Stimulated activated CD8-positive, alpha-beta memory T cell treated with anti-CD3 and anti-CD28 coated beads, Interleukin-12 subunit alpha, Interleukin-12 subunit beta, amount 100 ng/mL, for 1 hour (primary cell): ENCODE results near the gene KCNJ1.

Source experiments
- DNase-seq: peaks from one replicate; pipeline ENCODE4 v3.0.0-alpha.2; 2020; ENCODE audit warnings: low read depth

The KCNJ1 gene

GRCh38 chr11:128848815-128849455 is 18.2 kb downstream of the KCNJ1 start:
- peak; percentile 54 for DNase-seq

- no peak for DNase-seq
Observed at GRCh38 chr11:128846985-128847384, 20.1 kb downstream of the KCNJ1 start.

GRCh38 chr11:128845334-128845780 is 21.7 kb downstream of the KCNJ1 start:
- DNase-seq, result no peak

- no peak for DNase-seq
Observed at GRCh38 chr11:128843198-128843785, 23.8 kb downstream of the KCNJ1 start.

DNA sequence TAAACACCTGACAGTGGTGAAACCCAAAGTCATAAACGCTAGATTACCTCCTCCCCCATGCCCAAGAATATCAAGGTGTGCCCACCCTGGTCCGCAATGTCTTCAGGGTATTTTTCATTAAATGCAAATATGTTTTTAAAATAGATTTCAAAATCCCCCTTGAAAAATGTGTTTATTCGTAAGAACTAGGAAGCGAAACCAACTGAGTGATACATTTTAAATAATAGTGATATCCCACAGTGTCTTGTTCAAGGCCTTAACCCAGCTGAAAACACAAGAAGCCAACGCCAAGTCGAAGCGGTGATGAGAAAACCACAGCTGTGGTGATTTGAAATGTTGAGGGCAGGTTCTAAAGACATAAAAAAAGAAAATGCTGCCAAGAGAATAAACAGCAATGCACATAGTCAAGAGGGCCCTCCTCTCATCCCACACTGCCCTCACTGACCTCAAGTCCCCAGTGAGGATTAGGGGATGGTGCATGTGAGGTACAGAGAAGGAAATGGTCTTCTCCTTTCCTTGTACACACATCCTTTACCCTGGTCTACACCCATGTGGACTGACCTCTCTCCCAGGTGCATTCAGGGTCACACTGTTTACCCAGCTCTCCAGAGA is 25.5 kb downstream of the KCNJ1 start:
- DNase-seq, result no peak

GRCh38 chr11:128840783-128841182 is 26.3 kb downstream of the KCNJ1 start:
- DNase-seq, result no peak

DNA sequence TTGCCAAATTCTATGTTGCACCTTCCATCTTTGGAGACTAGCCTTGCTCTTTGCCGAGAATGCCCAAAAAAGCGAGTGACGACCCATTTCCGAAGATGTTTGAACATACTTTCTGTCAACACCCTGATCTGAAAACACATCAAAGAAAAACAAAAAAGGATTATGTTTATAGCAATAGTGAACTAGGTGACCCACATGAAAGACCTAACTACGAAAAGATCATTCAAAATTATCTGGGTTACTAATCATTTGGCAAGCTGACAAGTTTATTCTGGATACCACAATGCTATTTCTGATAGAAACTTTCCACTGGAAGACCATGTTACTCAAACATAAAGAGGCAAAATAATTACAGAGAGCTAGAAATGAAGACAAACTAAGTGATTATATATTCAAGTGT is 27.0 kb downstream of the KCNJ1 start:
- DNase-seq, result no peak

DNA sequence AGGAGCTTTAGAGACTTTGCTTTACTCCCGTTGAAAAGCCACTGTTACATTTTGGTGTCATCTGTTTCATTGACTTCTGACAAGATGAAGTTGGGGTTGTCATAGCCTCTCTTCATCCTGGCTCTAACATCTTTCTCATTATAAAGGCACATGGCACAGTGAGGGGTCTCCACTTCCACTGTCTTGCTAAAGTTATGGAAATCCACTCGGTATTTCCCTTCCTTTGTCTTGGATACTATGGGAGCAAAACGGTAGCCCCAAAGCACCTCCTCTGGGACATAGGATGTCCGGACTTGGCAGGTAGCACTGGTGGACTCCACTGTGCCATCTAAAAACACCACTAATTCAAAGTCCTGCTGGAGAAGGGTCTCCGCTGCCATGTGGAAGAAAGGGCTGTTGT is 28.0 kb downstream of the KCNJ1 start:
- no peak for DNase-seq

- no peak for DNase-seq
Observed at GRCh38 chr11:128837627-128838026, 29.5 kb downstream of the KCNJ1 start.

GRCh38 chr11:128835741-128836430 is 31.2 kb downstream of the KCNJ1 start:
- DNase-seq, result no peak

- DNase-seq, result no peak
Observed at GRCh38 chr11:128834157-128834556, 32.9 kb downstream of the KCNJ1 start.

DNA sequence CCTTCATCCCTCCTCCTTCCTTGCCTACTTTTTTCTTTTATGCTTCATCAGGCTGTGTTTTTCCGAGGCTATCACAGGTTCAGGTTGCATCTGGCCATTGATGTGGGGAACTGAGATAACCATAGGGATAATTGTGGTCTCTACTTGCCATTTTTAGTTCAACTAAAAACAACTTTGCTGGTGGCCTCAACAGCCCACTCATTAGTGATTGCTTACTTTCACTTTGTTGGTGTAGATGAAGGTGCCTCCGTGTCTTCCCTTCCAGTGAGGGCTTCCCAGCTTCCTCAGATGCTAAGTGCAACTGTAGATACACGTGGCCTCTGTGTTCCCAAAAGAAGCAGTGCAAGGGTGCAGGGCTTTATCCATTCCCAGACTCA is 35.0 kb downstream of the KCNJ1 start:
- DNase-seq, result no peak

- peak; percentile 85 for DNase-seq
Observed at GRCh38 chr11:128831174-128832120, 35.6 kb downstream of the KCNJ1 start.

- DNase-seq, result no peak
Observed at GRCh38 chr11:128830290-128831173, 36.6 kb downstream of the KCNJ1 start.

DNA sequence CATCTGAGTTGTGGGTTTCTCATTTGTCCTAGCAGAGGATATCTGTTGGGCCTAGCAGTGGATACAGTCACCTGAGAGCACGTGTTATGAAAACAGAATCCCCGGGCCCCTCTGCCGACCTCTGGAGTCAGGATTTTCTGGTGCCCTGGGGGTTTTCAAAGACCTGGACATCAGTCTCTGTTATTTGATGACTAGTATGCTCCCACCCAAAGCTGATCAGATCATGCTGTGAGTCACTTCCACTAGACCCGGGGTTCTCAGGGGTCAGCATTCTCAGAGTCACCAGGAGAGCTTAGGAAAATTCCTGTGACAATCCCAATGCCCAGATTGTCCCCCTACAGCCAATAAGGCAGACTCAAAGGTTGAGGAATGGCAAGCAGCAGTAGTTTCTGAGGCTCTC is 38.7 kb downstream of the KCNJ1 start:
- no peak for DNase-seq

DNA sequence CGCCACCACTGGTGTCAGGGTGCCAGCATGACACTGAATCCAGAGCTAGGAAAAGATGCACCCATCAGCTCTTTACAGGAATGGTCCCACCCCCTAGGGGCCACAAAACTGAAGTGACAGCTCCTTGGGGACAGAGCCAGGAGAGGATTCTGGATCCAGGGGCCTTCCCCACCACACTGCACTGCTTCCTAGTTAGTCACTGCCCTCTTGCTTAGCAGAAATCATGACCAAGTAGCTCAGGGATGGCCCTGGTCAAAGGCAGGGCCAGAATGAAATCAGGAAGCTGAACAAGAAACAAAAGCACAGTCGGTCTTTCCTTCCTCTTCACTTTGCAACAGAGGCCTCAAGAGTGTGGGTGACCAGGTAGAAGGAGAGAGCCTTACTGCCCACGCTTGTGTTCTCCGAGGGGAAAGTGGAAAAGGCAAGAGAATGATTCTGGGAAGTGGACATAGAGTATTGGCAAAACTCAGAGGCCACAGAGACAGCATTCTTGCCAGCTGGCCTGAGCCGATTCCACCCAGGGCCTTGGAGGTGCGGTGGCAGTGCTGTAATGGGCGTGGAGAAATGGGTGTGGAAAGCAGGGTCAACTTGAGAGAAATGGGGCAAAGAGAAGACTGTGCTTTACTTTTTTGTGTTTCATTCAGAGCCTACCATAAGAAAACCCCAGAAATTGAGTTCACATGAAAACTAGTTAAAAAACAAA is 39.8 kb downstream of the KCNJ1 start:
- DNase-seq, result no peak

- DNase-seq, result no peak
Observed at GRCh38 chr11:128825050-128825784, 41.9 kb downstream of the KCNJ1 start.

DNA sequence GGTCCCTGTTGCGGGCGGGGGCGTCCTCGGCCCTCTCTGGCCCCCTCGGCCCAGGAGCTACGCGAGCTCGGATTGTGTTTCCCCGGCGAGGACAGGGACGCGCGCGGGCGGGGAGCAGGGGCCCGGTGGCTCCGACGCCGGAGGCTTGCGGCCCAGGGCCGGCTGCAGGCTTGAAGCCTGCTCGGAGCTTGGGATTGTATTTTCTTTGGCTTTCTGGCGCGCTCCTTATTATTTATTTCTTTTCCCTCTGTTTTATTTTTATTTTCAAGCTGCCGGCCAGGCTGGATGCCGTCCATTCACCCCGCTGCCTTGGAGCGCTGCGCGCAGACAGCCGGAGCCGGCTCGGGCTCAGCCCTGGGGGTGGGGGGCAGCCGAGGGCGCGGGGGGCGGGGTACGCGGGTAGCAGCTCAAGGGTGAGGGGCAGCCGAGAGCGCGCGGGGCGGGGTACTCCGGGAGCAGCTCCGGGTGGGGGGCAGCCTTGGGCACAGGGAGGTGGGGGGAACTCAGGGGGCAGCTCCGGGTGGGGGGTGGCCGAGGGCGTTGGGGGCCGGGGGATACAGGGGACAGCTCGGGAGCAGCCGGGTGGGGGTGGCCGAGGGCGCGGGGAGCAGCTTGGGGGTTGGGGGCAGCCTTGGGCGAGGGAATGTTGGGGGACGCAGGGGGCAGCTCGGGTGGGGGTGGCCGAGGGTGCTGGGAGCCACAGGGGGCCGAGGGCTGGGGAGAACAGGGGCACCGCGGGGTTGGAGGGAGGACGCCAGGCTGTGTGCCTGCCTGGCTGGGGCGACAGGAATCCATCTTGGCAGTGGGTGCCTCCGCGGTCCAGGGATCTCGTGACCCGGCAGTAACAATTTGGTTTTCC is 42.7 kb downstream of the KCNJ1 start:
- no peak for DNase-seq

GRCh38 chr11:128823753-128824152 is 43.3 kb downstream of the KCNJ1 start:
- DNase-seq, result no peak
